Tibial nerve (tissue), 4 donors: ENCODE results near the gene TEN1.

Experiments used
- CTCF ChIP-seq, 5 experiments: fragments of 200-600 bp in 3 of 5; fragments of 450-650 bp in 2 of 5; sonication (generic) in 3 of 5; IDR thresholded peaks; one replicate each; pipeline ENCODE4 v1.5.1; 2016 to 2019; ENCODE audit warnings: antibody characterized with exemption in 5 of 5, mild to moderate bottlenecking in 3 of 5, moderate library complexity in 2 of 5
- EP300 ChIP-seq, 2 donors: sonication (generic); formaldehyde crosslinking; IDR thresholded peaks; one replicate each; pipeline ENCODE4 v1.6.1; 2017; ENCODE audit warnings: antibody characterized with exemption in 2 of 2, mild to moderate bottlenecking in 1 of 2
- POLR2A ChIP-seq, 2 donors: fragments of 450-650 bp; IDR thresholded peaks; one replicate each; pipeline ENCODE4 v1.6.1; 2017; ENCODE audit warnings: antibody characterized with exemption in 2 of 2, mild to moderate bottlenecking in 2 of 2, moderate library complexity in 2 of 2

GRCh38 chr17:75937652-75938051 is 41.4 kb upstream of the TEN1 start:
- TF ChIP-seq CTCF (IDR thresholded peaks at IDR 0.05), result no peak
- no peak for TF ChIP-seq EP300 (IDR thresholded peaks at IDR 0.05)
- TF ChIP-seq POLR2A (IDR thresholded peaks at IDR 0.05), result no peak
